Mucosa of descending colon (tissue), 3 donors: ENCODE measurements around the gene AWAT2. TPM values are rescaled to one million over a fixed set of nuclear protein-coding genes. Genes with fewer than 3 reads are reported as not detected.

Experiments used
- ATAC-seq: fragments of 200-7000 bp; cut with Tn5 transposase; one replicate; pipeline ENCODE4 v1.9.1; 2020; ENCODE audit warnings: mild to moderate bottlenecking, moderate library complexity
- DNase-seq, 3 donors: peaks; one replicate each; pipeline ENCODE4 v3.0.0-alpha.2; 2020
- H3K36me3 ChIP-seq: fragments of 200-600 bp; one replicate; pipeline ENCODE4 v1.8.0; 2021; ENCODE audit warnings: low read depth, mild to moderate bottlenecking
- H3K4me1 ChIP-seq: fragments of 200-600 bp; one replicate; pipeline ENCODE4 v1.8.0; 2021; ENCODE audit warnings: low read depth, mild to moderate bottlenecking
- H3K4me3 ChIP-seq: fragments of 200-600 bp; one replicate; pipeline ENCODE4 v1.8.0; 2021; ENCODE audit warnings: mild to moderate bottlenecking
- H3K9me3 ChIP-seq: fragments of 200-600 bp; one replicate; pipeline ENCODE4 v1.8.0; 2021; ENCODE audit warnings: mild to moderate bottlenecking
- intact Hi-C, 2 donors: fragments of 100-400 bp; cut with DNase I in 1 of 2; cut with micrococcal nuclease in 1 of 2; formaldehyde crosslinking; loops; one replicate each; pipeline versions ENCODE4 v1.11.0 to v1.11.1; 2022; cut with DNase I, micrococcal nuclease
- total RNA-seq, 3 donors: library from RNA; stranded (reverse); fragmentation: NEBNext Ultra II Directional in 2 of 3; extraction: Animal tissue kit (Norgen Biotek cat#: 25700) in 2 of 3; gene quantifications; one replicate each; pipeline versions ENCODE4 v1.2.1 to v1.2.4, GENCODE V29; 2021 to 2023
- TF ChIP-seq, protein P1 (sequence below): fragments of 200-600 bp; IDR thresholded peaks from one replicate; pipeline ENCODE4 v1.8.0; 2022; ENCODE audit warnings: antibody characterized with exemption, mild to moderate bottlenecking
- donor health status: DM: no; HTN: no; CAD: no; lungs with moderate emphysema.
- donor health status: DM: no; HTN: no; CAD: no.
- donor health status: DM: no; HTN: yes; CAD: no.

AWAT2 gene
- total RNA-seq, 3 donors from 2014 or later, result not detected

DNA sequence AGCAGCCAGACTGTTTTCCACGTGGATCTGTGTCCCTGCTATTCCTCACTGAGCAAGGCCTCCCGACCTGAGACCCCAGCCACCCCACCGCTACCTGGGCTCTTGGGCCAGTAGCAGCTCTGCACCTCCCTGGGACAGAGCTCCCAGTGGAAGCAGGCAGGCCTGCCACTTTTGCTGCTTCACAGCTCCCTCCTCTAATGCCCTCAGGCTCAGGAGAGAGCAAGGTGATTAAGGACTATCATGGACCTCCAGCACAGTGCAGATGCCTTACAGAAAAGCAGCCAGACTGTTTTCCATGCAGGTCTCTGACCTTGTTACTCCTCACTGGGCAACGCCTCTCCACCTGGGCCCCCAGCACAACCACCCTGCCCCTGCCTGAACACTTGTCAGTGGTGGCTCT is 37.0 kb downstream of the AWAT2 start:
- Histone ChIP-seq H3K4me1 (no peaks in the 10 kb centered on the region), H3K4me3 (no peak overlapping the region), H3K9me3 (no peaks in the 10 kb centered on the region), H3K36me3 (no peaks in the 10 kb centered on the region)
- intact Hi-C loops, result no loop called here
- TF ChIP-seq, protein P1, sequence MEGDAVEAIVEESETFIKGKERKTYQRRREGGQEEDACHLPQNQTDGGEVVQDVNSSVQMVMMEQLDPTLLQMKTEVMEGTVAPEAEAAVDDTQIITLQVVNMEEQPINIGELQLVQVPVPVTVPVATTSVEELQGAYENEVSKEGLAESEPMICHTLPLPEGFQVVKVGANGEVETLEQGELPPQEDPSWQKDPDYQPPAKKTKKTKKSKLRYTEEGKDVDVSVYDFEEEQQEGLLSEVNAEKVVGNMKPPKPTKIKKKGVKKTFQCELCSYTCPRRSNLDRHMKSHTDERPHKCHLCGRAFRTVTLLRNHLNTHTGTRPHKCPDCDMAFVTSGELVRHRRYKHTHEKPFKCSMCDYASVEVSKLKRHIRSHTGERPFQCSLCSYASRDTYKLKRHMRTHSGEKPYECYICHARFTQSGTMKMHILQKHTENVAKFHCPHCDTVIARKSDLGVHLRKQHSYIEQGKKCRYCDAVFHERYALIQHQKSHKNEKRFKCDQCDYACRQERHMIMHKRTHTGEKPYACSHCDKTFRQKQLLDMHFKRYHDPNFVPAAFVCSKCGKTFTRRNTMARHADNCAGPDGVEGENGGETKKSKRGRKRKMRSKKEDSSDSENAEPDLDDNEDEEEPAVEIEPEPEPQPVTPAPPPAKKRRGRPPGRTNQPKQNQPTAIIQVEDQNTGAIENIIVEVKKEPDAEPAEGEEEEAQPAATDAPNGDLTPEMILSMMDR, result no peak
- DNase-seq, result no peak
- no peak for ATAC-seq

DNA sequence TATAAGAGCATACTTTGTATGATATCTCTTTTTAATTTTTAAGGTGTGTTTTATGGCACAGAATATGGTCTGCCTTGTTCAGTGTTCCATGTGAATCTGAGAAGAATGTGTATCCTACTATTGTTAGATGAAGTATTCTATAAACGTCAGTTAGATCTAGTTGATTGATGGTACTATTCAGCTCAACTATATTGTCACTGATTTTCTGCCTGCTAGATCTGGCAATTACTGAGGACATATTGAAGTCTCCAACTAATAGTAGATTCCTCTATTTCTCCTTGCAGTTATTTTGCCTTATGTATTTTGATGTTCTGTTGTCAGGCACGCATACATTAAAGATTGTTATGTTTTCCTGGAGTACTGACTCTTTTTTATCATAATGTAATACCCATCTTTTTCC is 39.8 kb downstream of the AWAT2 start:
- TF ChIP-seq, protein P1, result no peak
- H3K4me1 ChIP-seq, result no peaks in the 10 kb centered on the region
- H3K9me3 ChIP-seq, result no peaks in the 10 kb centered on the region
- H3K4me3 ChIP-seq, result no peak overlapping the region
- no peaks in the 10 kb centered on the region for H3K36me3 ChIP-seq
- ATAC-seq (no peak), DNase-seq (no peak)
- intact Hi-C loops, result no loop called here

DNA sequence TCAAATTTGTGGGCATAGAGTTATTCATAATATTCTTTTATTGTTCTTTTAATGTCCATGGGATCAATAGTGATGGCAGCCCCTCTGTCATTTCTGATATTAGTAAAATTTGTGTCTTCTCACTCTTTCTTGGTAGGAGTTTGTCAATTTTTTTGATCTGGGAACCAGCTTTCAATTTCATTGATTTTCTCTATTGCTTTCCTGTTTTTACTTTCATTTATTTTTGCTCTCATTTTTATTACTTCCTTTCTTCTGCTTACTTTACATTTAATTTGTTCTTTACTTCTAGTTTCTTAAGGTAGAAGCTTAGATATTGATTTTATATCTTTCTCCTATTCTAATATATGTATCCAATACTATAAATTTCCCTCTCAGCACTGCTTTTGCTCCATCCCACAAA is 40.7 kb downstream of the AWAT2 start:
- Histone ChIP-seq H3K36me3 (no peaks in the 10 kb centered on the region), H3K9me3 (no peaks in the 10 kb centered on the region), H3K4me3 (no peak overlapping the region), H3K4me1 (no peaks in the 10 kb centered on the region)
- TF ChIP-seq, protein P1, result no peak
- DNase-seq, result no peak
- intact Hi-C loops, result no loop called here
- no peak for ATAC-seq

DNA sequence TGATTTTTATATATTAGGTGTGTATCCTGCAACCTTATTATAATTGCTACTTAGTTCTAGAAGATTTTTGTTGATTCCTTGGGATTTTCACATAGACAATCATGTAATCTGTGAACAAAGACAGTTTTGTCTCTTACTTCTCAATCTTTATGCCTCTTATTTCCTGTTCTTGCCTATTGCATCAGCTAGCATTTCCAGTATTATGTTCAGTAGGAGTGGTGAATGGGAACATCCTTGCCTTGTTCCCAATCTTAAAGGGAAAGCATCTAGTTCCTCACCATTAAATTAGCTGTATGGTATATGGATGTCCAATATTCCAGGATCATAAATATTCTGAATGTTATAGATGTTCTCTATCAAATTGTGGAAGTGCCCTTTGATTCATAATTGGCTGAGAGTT is 41.8 kb downstream of the AWAT2 start:
- no peak for DNase-seq
- intact Hi-C loops, result no loop called here
- no peak for ATAC-seq
- Histone ChIP-seq H3K9me3 (no peaks in the 10 kb centered on the region), H3K4me1 (no peaks in the 10 kb centered on the region), H3K4me3 (no peak overlapping the region), H3K36me3 (no peaks in the 10 kb centered on the region)
- TF ChIP-seq, protein P1, result no peak

DNA sequence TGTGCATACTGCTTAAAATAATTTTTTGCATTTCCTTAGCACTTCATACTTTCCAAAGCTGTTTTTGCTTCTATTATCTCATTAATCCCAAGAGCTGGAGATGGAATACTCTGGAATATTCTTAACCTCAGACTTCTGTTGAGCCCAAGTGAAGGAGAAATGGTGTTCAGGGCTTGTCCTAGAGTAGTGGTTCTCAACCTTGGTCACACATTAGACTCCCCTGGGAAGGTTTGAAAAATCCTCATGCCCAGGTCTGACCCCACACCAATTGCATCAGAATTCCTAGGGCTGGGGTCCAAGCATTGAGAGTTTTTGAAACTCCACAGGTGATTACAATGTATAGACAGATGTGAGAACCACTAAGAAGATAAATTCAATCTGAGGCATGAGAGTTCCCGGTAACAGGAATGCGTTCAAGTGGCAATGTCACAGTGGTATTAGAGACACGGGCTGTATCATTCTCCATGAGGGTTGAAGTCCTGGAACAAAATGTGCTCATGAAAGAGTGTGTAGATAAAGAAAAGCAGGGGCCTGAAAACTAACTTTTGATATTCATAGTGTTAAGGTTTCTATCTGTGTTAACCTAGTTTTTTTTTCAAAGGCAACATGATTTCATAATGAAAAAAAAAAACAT is 47.9 kb downstream of the AWAT2 start:
- no peak for DNase-seq
- Histone ChIP-seq H3K36me3 (no peaks in the 10 kb centered on the region), H3K9me3 (no peaks in the 10 kb centered on the region)

More for the DNA sequence above, 47.9 kb downstream of the AWAT2 start:
- Histone ChIP-seq H3K4me1 (no peaks in the 10 kb centered on the region), H3K4me3 (no peak overlapping the region)
- TF ChIP-seq, protein P1, result no peak
- no peak for ATAC-seq
- intact Hi-C loops, result no loop called here
